GM12878 (cell line): ENCODE measurements around the gene MARCHF9. TPM values are rescaled to one million over a fixed set of nuclear protein-coding genes. Genes with fewer than 3 reads are reported as not detected.
A peak's percentile ranks its signal among the peaks of the same experiment; 100 is the strongest.

ENCODE experiments used
- ATAC-seq: fragments of 200-7000 bp; cut with Tn5 transposase; 3 replicates; pipeline ENCODE4 v1.9.1; 2020; ENCODE audit warnings: mild to moderate bottlenecking, moderate library complexity
- BruUV-seq: library from RNA; stranded (reverse); fragments of 400-500 nt; replicated peaks from 2 replicates; lab custom pipeline; 2021; lab: Mats Ljungman, UMichigan
- CTCF ChIA-PET: fragments of 300-600 bp; sonication (Branson Sonifier 250); formaldehyde crosslinking; extraction: SDS; loops from one replicate; lab custom pipeline; 2021; ENCODE audit warnings: inconsistent platforms; lab: Yijun Ruan, JAX
- POLR2A ChIA-PET: fragments of 350-600 bp; formaldehyde crosslinking; extraction: SDS; loops from one replicate; lab custom pipeline; 2021; ENCODE audit warnings: inconsistent platforms; lab: Charles Lee
- RAD21 ChIA-PET: fragments of 300-600 bp; sonication (Branson Sonifier 250); formaldehyde crosslinking; loops from one replicate; lab custom pipeline; 2023; ENCODE audit warnings: antibody characterized with exemption; ENCODE audit not compliant: unreplicated experiment; lab: Charles Lee
- SMC1A ChIA-PET: fragments of 300-600 bp; sonication (Branson Sonifier 250); formaldehyde crosslinking; loops from one replicate; lab custom pipeline; 2023; ENCODE audit not compliant: unreplicated experiment, uncharacterized antibody; lab: Charles Lee
- DNase-seq: peaks from one replicate; pipeline ENCODE4 v3.0.0-alpha.2; 2011; ENCODE audit warnings: low read depth, low spot score
- FAIRE-seq: peaks from 3 replicates; lab custom pipeline; 2011; peaks lifted over from hg19 to GRCh38; lab: Jason Lieb, UNC
- H2AFZ ChIP-seq: 2 replicates; pipeline ENCODE4 v1.6.0; 2011; ENCODE audit warnings: low read depth, low read length, control low read depth; ENCODE audit not compliant: control insufficient read depth
- H3K27ac ChIP-seq: 2 replicates; pipeline ENCODE4 v1.5.1; 2011; ENCODE audit warnings: control low read depth; ENCODE audit not compliant: control insufficient read depth, insufficient read depth
- H3K27me3 ChIP-seq, 2 experiments: replicated peaks in 1 of 2; 2 replicates each; pipeline versions ENCODE4 v1.6.0 to v1.6.1; 2011; ENCODE audit warnings: low read length in 1 of 2; ENCODE audit not compliant: control insufficient read depth in 2 of 2, insufficient read depth in 2 of 2
- H3K36me3 ChIP-seq, 2 experiments: 2 replicates each; pipeline ENCODE4 v1.5.1; 2011; ENCODE audit warnings: low read length in 1 of 2; ENCODE audit not compliant: control insufficient read depth in 2 of 2, insufficient read depth in 2 of 2
- H3K4me1 ChIP-seq: 2 replicates; pipeline ENCODE4 v1.6.1; 2011; ENCODE audit warnings: mild to moderate bottlenecking, low read length, moderate library complexity, mixed read lengths; ENCODE audit not compliant: control insufficient read depth, insufficient read depth
- H3K4me2 ChIP-seq: 2 replicates; pipeline ENCODE4 v1.6.0; 2011; ENCODE audit warnings: control low read depth; ENCODE audit not compliant: control insufficient read depth, insufficient read depth
- H3K4me3 ChIP-seq: fragments of 200-600 bp; sonication (generic); 2 replicates; pipeline ENCODE4 v1.5.1; 2016
- H3K79me2 ChIP-seq: 2 replicates; pipeline ENCODE4 v1.6.0; 2011; ENCODE audit warnings: low read length; ENCODE audit not compliant: control insufficient read depth, insufficient read depth
- H3K9ac ChIP-seq: 2 replicates; pipeline ENCODE4 v1.8.0; 2011; ENCODE audit warnings: low read length, control low read depth, mixed read lengths; ENCODE audit not compliant: control insufficient read depth, insufficient read depth
- H3K9me3 ChIP-seq: replicated peaks from 3 replicates; pipeline ENCODE4 v1.5.1; 2011; ENCODE audit warnings: mild to moderate bottlenecking, low read length; ENCODE audit not compliant: control insufficient read depth, insufficient read depth
- H4K20me1 ChIP-seq: 2 replicates; pipeline ENCODE4 v1.6.0; 2011; ENCODE audit not compliant: control insufficient read depth, insufficient read depth
- CREM ChIP-seq: IDR thresholded peaks from 2 replicates; pipeline ENCODE4 v1.6.1; 2014; ENCODE audit warnings: antibody characterized with exemption, low read depth
- DPF2 ChIP-seq: fragments of 450-650 bp; IDR thresholded peaks from 2 replicates; pipeline ENCODE4 v1.6.1; 2017; ENCODE audit warnings: mild to moderate bottlenecking
- HDGF ChIP-seq: fragments of 450-650 bp; IDR thresholded peaks from 2 replicates; pipeline ENCODE4 v1.6.1; 2016; ENCODE audit warnings: antibody characterized with exemption
- MEF2B ChIP-seq: fragments of 450-650 bp; IDR thresholded peaks from 2 replicates; pipeline ENCODE4 v1.6.1; 2018; ENCODE audit warnings: mild to moderate bottlenecking, moderate library complexity; ENCODE audit not compliant: partially characterized antibody, poor library complexity, severe bottlenecking
- NR2C1 ChIP-seq: fragments of 450-650 bp; IDR thresholded peaks from 2 replicates; pipeline ENCODE4 v1.6.1; 2017; ENCODE audit warnings: antibody characterized with exemption, mild to moderate bottlenecking, moderate library complexity
- RELA ChIP-seq: fragments of 450-650 bp; IDR thresholded peaks from 2 replicates; pipeline ENCODE4 v1.8.0; 2014; ENCODE audit warnings: borderline replicate concordance; ENCODE audit not compliant: partially characterized antibody
- WGBS: methylation state at CpG from one replicate; pipeline ENCODE4 v1.1.6; 2016; ENCODE audit warnings: low lambda C conversion rate; ENCODE audit not compliant: insufficient replicate concordance, insufficient coverage; ENCODE audit errors: missing lambda C conversion rate; 5-methylcytosine and 5-hydroxymethylcytosine counted together
- in situ Hi-C: fragments of 300-500 bp; cut with MboI; formaldehyde crosslinking; loops from 9 replicates; pipeline ENCODE4 v1.14.3; 2018; ENCODE audit warnings: mixed read lengths
- intact Hi-C: fragments of 100-400 bp; cut with micrococcal nuclease; formaldehyde crosslinking; loops from one replicate; pipeline ENCODE4 v1.14.2; 2022; ENCODE audit not compliant: unreplicated experiment
- polyA plus RNA-seq, 11 experiments: library from polyadenylated mRNA; depleted of rRNA in 4 of 11; unstranded in 6 of 11; stranded (reverse) in 5 of 11; fragments of >200 nt; fragmentation: Nextera tagmentation in 4 of 11; fragmentation: Illumina TruSeq in 1 of 11; extraction: Ambion mirVana in 4 of 11; extraction: Trizol in 1 of 11; gene quantifications; 1 replicate in 1 of 11; 2 replicates in 10 of 11; pipeline versions ENCODE4 v1.2.1 to v1.2.3, GENCODE V29; 2011 to 2016; ENCODE audit warnings: inconsistent platforms in 2 of 11, missing spikeins in 2 of 11, low read depth in 1 of 11
- total RNA-seq, 4 experiments: library from RNA; depleted of rRNA in 3 of 4; stranded (reverse); fragments of >200 nt in 3 of 4; fragmentation: Illumina TruSeq in 1 of 4; extraction: Trizol in 1 of 4; gene quantifications; 2 replicates each; pipeline versions ENCODE4 v1.2.1 to v1.2.3, GENCODE V29; 2013 to 2021

MARCHF9 gene
- total and polyA plus RNA-seq, 10 of the 15 experiments (the other 5 are each of a cell fraction or from before 2014, with no cell fraction given): 2.4 to 29.3 (median 13.0) TPM

- no peak; the same call in 1 of the 3 replicates for ATAC-seq
- in situ Hi-C loops: no loop called here
- POLR2A ChIA-PET: interaction anchor here (1.5 kb wide), 1 partner anchor 117 kb away, joined by 3 read pairs; no protein-coding TSS in a partner anchor
- Histone ChIP-seq H3K9ac (no peak overlapping the region), H3K36me3 (peaks cover 0 to 12% of the 10 kb centered on the region in 2 experiments; a peak in 3 of 4 replicates), H3K79me2 (peaks cover 15% of the 10 kb centered on the region)
- 13% methylated on average over 4 of the region's 4 CpGs for WGBS
- TF ChIP-seq MEF2B (no peak), CREM (no peak), NR2C1 (no peak), RELA (no peak), DPF2 (0 out of 2 replicates have a peak, but pooled peaks have one; percentile 10), HDGF (no peak)
- TF ChIP-seq, all 136 proteins: peak for 1
- peaks cover 8% of the 10 kb centered on the region; the same call in 1 of the 2 replicates for H3K4me1 ChIP-seq
- DNase-seq (no peak), FAIRE-seq (no peak)
- peak overlapping the region; percentile 67 for H2AFZ ChIP-seq
- H3K4me3 ChIP-seq: peak overlapping the region; percentile 98; the same call in 1 of the 2 replicates
- ChIA-PET SMC1A (interaction anchor here (1.0 to 2.3 kb wide), 6 partner anchors 26 to 323 kb away, joined by 3 to 6 read pairs (median 3); partner anchors contain the start of genes GLI1 and TSPAN31), CTCF (interaction anchor here (1.0 to 2.7 kb wide), 19 partner anchors 8 to 158 kb away, joined by 3 to 16 read pairs (median 6); partner anchors contain the start of genes EEF1AKMT3 and METTL1), RAD21 (interaction anchor here (1.0 kb wide), 1 partner anchor 10 kb away, joined by 4 read pairs; the partner anchor contains the start of genes EEF1AKMT3 and METTL1)
- H3K9me3 ChIP-seq: no peaks in the 10 kb centered on the region
- intact Hi-C loops: loop anchor here (1.0 kb wide), 1 partner anchor 123 kb away; no protein-coding TSS in a partner anchor
- H3K27ac ChIP-seq: peak overlapping the region; percentile 22; the same call in 1 of the 2 replicates
- no peaks in the 10 kb centered on the region for H3K27me3 ChIP-seq
- H3K4me2 ChIP-seq: peak overlapping the region; percentile 46; the same call in 1 of the 2 replicates
- no peaks in the 10 kb centered on the region for H4K20me1 ChIP-seq
- no TSS peak for BruUV-seq
Measured at GRCh38 chr12:57782243-57782607, 27.3 kb downstream of the MARCHF9 start.
